Erythroblast (primary cell): ENCODE measurements around the gene SPTSSA.

Experiments
- GATA1 ChIP-seq: IDR thresholded peaks from 2 replicates; pipeline ENCODE4 v1.6.1; 2011; ENCODE audit warnings: low read depth, mild to moderate bottlenecking, control low read depth, low read length, moderate library complexity
- POLR2A ChIP-seq: IDR thresholded peaks from 2 replicates; pipeline ENCODE4 v1.6.1; 2011; ENCODE audit warnings: mild to moderate bottlenecking, low read length

GRCh38 chr14:34465069-34465859 lies 3.2 kb upstream of the SPTSSA start:
- no peak for TF ChIP-seq POLR2A
- TF ChIP-seq GATA1 = no peak
